NCI-H748 (cell line): ENCODE results near the gene SGO2.
A peak's percentile ranks its signal among the peaks of the same experiment; 100 is the strongest.
"Not testable (repeated sequence)": the region's sequence is repeated elsewhere in the genome, so short reads cannot be mapped to it uniquely, and the experiment has no call there.

Experiments
- DNase-seq: peaks from one replicate; lab custom pipeline; 2025; ENCODE audit not compliant: unreplicated experiment; lab: John Stamatoyannopoulos, UW

SGO2 gene

DNA sequence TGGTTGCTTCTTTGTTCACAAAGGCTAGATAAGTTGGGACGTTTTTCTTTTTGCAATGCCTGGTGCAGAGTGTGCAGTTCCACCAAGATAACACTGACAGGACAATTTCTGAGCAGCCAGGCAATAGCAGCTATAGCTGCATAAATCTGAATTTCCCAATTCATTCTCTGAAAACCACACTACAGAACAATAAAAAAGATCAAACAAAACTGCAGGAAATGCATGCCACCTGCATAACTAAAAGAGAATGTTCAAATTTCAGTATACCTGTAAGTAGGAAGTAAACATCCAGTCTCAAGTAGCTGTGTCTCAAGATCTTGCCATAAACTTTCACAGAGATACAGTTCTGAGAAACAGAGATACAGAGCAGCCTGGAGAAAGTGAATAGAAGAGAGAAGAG, 10.9 kb upstream of the SGO2 start:
- no peak for DNase-seq

DNA sequence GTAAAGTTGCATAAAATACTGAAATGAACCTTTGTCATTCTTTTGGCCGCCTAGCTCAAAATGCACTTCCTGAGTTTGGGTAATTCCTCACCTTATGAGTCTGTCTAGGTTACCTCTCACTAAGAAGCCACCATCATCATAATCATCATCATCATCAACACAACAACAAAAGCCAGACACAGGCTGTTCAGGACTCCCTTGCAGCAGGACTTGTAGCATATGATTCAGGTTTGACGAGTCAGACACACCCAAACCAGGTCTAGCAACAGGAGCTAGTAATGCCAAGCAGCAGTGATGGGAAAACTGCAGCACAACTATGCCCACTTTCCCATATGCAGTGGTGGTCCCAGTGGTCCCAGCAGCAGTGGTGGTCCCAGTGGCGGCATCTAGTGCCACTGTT, 2.8 kb upstream of the SGO2 start:
- DNase-seq = peak; percentile 24

DNA sequence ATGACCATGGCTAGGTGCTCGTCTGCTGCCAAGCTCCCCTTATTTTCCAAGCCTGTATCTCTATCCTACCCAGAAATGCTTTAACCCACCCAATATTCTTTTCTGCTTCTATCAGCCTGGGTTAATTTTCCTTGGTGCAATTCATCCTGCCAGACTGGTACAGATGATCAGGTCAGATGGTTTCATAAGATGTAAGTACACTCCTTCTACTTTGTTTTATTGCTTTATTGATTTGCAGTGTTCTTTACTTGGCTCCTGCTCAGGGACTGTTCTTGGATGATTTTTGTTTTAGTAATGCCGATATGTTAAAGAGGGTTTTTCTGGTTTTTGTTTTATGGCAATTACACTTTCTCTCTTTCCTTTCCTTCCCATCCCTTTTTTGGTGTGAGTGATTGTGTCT, 2.4 kb upstream of the SGO2 start:
- DNase-seq = no peak

DNA sequence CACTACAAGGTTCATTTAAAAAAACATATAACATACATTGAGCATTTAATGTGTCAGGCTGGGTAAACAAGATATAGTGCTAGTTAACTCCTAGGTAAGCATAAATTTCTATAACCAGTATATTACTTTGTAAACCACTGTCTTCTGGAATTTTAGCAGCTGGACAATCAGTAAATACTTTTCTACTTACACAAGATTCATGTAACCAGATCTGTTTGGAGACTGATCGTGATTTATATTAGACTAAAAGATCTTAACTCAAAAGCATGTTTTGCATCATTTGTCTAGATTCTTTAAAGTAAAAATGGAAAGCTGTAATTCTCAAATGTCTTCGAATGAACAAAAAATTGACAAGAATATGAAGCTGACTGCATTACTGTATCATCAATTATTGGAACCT, 941 bp upstream of the SGO2 start:
- DNase-seq = no peak

DNA sequence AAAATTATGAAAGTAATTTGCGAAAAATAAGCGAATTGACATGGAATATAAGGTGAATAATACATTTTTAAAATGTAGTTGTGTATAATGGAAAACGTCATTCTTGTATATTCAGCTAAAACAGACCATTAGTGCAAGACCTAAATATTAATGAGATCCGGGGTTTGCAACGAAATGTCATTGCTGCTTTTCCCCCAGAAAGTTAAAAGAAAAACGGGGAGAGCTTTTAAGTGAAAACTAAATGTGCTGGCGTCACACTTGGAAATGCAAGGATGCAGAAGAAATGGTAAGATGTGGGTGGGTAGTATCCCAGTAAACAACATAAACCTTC, 491 bp upstream of the SGO2 start:
- DNase-seq = no peak

DNA sequence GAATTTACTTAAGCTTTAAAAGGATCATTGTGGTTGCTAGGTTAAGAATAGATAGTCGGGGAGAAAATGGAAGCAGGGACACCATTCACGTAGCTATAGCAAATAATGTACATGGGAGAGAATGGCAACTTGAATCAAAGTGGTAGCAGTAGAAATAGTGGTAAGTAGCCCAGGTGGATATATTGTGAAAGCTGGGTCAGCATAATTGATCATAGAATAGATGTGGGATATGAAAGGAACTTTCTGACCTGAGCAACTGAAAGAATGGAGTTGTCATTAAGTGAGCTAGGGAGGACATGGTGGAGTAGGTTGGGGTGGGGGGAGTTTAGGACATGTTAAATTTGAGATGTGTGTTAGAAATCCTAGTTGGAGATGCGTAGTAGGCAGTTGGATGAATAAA, 2.2 kb downstream of the SGO2 start:
- DNase-seq = no peak

DNA sequence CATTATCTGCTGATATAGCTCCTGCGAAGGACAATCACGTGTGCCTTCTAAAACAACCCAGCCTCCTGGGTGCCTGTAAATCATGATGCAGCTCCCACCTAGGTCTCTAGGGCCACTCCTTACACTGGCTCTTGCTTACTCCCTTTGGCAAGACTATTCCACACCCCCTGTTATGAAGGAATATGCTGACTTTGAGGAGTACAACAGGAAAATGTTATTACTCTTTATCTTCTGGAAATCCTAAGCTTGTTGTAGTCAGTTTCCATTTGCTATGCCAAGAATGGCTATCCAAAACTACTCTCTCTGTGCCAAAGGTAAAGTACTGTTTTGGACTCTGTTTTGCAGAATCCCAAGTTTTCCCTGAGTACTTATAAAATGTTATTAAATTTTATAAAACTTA, 7.7 kb downstream of the SGO2 start:
- DNase-seq = no peak

DNA sequence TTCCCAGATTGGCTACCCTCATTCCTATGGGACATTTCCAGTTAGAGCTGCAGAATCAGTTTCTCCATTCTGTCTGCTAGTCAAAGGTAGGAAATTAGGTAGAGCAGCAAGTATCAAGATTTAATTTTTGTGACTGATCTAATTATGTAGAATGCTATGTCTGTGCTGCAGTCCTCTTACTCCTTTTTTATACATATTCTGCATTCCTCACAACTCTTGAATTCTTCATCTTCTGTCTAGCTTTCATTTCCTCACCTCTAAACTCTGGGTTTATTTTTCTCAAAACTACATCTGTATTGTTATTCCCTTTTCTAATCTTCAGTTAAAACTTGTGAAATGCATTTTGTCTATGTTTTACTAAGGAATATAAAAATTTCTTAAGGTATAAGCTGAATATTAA, 8.6 kb downstream of the SGO2 start:
- no peak for DNase-seq

DNA sequence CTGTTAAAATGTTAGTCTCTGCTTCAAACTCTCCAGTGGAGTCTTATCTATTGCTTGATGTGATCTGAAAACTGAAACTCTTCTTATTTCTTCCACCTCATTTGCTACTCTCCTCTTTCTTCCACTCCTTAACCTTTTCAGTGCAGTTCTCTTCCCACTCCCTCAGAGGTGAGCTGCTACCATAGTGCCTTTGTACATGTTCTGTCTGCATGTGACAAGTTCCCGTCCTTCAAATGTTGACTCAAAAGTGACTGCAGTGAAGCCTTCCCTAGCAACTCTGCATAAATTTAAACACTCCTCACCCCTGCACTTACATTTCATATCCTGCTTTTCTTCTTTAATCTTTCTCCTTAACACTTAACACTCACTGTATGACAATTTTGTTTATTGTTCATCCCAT, 12.1 kb downstream of the SGO2 start:
- DNase-seq = no peak

DNA sequence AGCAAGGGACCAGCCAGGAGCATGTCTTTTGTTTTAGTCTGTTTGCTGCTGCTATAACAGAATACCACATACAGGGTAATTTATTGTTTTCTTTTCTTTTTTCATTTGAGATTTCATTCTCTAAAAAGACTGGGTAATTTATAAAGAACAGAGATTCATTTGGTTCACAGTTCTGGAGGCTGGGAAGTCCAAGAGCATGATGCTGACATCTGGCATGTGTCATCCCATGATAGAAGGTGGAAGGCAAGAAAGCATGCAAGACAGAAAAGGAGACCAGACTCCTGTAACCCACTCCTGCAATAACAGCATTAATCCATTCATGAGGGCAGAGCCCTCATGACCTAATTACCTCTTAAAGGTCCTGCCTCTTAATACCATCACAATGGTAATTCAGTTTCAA, 14.8 kb downstream of the SGO2 start:
- DNase-seq = no peak

DNA sequence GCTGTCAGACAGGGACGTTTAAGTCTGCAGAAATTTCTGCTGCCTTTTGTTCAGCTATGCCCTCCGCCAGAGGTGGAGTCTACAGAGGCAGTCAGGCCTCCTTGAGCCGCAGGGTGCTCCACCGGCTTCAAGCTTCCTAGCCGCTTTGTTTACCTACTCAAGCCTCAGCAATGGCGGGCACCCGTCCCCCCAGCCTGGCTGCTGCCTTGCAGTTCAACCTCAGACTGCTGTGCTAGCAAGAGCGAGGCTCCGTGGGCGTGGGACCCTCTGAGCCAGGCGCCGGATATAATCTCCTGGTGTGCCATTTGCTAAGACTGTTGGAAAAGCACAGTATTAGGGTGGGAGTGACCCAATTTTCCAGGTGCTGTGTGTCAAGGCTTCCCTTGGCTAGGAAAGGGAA, 40.6 kb downstream of the SGO2 start:
- not testable (repeated sequence) for DNase-seq

DNA sequence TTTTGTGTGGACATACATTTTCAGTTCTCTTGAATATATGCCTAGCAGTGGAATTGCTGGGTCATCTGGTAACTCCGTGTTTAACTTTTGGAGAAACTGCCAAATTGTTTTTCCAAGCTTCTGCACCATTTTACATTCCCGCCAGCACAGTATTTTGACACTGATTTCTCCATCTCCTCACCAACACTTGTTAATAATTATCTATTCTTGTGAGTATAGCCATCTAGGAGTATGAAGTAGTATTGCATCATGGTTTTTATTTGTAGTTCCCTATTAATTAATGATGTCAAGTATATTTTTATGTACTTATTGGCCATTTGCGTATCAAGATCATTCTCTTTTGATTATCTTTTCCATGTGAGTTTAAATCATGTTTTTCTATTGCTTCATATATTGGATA, 41.9 kb downstream of the SGO2 start:
- no peak for DNase-seq

DNA sequence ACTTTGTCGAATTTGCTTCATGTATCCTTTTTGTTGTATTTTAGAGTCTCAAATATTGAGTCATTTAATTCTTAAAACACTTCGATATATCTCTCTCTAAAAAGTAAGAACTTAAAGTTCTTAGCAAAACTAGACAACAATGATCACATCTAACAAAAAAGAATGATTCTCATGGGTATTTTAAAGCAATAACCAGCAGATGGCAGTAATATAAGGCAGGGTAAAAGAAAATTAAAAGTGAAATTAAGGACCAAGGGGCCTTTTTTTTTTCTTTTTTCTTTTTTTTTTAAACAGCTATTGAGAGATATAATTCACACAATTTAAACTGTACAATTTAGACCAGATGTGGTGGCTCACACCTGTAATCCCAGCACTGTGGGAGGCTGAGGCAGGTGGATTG, 50.0 kb downstream of the SGO2 start:
- no peak for DNase-seq

DNA sequence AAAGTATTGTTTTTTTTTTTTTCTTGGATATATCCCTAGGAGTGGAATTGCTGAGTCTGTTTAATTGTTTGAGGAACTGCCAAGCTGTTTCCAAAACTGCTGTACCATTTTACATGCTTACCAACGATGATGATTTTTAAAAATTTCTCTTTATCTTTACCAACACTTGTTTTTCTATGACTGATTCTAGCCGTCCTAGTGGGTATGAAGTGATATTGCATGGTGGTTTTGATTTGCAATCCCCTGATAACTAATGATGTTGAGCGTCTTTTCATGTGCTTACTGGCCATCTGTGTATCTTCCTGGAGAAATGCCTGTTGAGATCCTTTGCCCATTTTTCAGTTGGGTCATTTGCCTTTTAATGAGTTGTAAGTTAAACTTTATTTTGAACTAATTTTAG, 51.0 kb downstream of the SGO2 start:
- no peak for DNase-seq

DNA sequence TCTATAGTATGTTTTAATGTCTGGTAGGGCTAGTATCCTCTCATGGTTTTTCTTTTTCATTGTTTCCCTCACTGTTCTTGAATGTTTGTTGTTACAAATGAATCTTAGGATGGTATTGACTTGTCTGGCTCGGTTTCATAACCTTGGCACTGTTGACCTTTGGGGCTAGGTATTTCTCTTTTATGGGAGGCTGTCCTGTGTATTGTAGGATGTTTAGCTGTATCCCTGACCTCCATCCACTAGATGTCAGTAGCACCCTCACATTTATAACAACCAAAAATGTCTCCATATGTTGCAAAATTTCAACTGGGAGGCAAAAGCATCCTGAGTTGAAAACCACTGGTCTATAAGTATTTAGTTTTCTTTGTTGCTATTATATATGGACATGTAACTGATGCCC, 52.8 kb downstream of the SGO2 start:
- DNase-seq = peak; percentile 30

DNA sequence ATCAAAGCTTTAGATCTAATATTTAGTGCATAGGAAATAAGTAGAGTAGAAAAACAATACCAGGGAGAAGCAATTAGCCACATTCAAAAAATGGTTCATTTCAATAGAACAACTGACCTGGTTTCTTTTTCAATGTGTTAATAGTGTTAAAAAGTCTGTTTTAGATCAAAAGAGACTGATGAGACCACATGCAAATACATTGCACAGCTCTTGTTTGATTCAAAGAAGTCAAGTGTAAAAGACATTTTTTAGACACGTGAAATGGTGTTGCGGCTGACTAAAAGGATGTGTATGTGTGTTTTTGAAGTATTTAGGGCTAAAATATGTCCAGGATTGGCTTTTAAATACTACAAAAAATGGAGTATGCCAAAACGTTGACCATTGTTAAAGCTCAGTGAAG, 58.6 kb downstream of the SGO2 start:
- no peak for DNase-seq

DNA sequence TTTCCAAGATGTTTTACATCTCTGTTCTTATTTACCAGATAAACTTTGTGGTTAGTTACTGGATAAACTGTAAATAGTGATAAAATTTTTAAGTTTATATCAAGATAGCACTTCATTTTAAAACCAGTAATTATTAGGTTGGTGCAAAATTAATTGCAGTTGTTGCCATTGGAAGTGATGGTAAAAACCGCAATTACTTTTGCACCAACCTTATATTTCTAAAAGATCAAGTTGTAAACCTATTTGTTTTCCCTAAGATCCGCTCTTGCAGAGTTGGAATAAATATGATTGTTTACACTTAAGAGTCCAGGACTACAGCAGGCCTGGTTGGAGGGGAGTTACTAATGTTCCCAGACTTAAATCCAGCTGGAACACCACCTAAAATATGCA, 59.3 kb downstream of the SGO2 start:
- no peak for DNase-seq

DNA sequence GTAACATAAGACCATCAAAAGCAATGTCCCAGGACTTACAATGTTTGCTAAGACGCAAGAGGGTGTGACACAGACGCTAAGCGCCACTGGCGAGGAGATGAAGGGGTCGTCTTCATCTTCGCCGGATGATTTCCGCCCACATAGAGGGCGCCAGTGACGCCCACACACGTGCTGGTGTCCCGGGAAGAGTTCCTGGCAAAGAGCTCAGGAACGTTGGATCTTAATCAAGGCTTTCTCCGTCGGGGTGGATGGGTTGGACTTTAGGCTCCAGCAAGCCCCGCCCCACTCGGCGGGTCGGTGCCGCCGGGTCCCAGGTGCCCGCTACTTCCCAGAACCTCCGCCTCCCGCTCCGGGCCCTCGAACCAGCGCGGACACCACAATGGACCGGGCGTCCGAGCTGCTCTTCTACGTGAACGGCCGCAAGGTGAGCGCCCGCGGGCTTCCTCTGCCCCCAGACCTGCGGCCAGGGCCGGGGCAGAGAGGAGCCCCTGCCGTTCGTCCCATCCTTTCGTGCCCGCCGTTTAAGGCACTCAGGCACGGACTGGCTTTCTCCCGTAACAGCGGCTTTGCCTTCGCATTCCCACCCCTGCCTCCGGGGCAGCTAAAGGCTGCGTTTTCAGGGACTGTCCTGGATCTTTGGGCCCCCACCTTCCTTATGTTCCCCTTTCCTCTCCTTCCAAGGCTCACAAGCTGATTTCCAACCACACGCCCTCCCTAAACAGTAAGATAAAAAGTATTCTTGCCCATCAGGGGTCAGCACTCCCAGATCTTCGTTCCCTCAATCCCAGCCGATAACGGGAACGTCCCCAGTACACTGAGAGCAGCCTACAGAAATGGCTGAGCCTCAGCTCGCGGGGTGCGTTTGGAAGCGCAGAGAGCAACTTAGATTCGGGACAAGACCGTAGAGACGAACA, 60.0 kb downstream of the SGO2 start, which contains the start of gene AOX1:
TSS of gene AOX1 (plus strand) at position 285 of the 914 bp plus-strand sequence. CDS start at position 380, 95 bp downstream.
- peak; percentile 69 for DNase-seq

DNA sequence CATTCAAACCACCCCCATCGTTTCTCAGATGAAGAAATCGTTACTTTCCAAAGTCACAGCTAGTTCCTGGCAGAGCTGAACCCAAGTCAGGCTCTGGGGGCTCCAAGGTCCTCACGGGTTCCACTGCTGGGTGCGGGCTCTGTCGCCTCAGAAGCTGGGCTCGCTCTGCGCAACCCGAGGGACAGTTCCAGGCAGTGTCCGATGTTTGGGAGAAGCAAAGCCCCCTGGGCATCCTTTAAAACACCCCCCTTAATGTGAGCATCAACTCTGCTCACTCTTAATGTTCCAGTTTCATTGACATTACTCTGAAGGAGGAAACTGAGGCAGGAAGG, 60.6 kb downstream of the SGO2 start:
- no peak for DNase-seq

DNA sequence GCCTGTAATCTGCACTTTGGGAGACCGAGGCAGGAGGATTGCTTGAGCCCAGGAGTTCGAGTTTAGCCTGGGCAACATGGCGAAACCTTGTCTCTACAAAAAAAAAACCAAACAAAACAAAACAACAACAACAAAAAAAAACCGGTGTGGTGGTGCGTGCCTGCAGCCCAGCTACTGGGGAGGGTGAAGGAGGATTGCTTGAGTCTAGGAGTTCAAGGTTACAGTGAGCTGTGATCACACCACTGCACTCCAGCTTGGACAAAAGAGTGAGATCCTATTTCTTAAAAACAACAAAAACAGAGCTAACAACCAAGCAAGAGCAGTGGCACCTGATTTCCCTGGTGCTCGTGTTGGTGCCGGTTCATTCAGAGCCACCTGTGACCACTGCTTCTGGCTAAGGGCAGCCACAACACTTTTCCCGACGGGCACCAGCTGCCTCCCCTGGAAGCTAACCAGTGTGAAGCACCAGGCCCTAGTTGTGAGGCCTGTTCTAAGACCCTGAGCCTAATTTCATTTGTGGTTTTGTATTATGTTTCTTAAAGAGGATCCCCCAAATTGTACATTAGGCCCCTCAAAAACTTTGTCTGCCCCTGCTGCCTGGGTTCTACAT, 61.1 kb downstream of the SGO2 start:
- no peak for DNase-seq

DNA sequence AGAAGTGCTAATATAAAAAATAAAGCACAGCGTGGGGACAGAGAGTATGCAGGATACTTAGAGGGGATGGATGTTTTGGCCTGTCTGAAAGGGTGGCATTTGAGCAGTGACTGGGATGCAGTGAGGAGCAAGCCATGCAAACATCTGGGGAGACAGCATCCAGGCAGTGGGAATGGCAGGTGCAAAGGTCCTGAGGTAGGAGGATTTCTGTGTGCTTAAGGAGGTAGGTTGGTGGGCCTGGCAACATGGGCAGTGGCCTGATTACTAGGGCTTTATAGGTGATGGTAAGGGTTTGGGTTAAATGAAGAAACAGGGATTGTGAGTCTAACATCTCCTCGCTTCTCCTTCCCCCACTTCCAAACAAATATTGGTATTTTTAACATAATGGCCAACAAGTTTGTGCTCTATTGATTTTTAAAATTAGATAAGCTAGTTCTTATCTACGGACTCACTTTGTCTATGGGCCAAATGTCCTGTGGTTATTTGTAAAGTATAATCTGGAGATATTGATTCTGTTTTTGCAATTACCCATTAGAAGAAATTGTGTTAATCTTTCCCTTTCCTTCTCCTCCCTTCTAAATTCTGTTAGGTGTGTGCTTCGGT, 62.2 kb downstream of the SGO2 start:
- no peak for DNase-seq

DNA sequence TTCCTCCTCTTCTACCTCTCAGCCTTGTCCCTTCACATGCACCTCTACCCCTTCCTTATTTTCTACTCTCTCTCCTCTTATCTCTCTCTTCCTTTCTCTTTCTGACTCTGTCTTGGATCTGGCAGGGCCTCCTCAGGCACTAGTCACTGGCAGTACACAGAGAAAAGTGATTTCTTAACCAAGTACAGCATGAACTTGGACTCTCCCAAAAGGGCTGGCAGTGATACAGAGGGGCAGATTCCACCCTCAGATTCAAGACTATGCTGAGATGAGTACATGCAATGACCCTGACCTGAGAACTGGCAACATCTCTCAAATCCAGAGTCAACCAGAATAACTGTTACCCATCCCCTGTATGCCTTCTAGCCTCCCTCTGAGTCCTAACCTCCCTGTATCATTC, 64.1 kb downstream of the SGO2 start:
- no peak for DNase-seq

DNA sequence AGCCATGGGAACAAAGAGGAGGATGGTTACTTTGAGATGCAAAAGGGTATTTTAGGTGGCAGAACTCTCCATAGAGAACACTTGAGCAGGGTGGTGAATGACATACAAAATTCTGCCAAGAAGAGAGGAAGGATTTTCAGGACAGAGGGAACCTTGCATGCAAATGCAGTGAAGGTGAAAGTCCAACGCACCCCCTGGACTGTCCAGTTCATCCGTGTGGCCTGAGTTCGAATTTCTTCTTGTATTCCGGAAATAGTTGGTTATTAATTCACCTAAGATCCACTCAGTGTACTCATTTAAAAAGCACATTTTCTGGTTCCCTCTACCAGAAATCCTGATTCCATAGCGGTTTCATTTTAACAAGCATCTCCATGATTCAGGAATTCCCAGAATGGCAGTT, 65.3 kb downstream of the SGO2 start:
- DNase-seq = no peak
